HCT116 (cell line): Measurements from ENCODE around the gene FGF13. TPM values are rescaled to one million over a fixed set of nuclear protein-coding genes. Genes with fewer than 3 reads are reported as not detected.

Source experiments
- ATAC-seq: fragments of 200-7000 bp; cut with Tn5 transposase; 2 replicates; pipeline ENCODE4 v1.9.1; 2020; ENCODE audit warnings: mild to moderate bottlenecking, moderate library complexity
- BruUV-seq: library from RNA; stranded (reverse); fragments of 400-500 nt; replicated peaks from 2 replicates; lab custom pipeline; 2021; lab: Mats Ljungman, UMichigan
- CTCF ChIA-PET: fragments of 300-600 bp; sonication (Branson Sonifier 250); formaldehyde crosslinking; loops from one replicate; lab custom pipeline; 2021; ENCODE audit warnings: antibody characterized with exemption; lab: Charles Lee
- POLR2A ChIA-PET: fragments of 300-600, 350-600 bp; sonication (Branson Sonifier 250); formaldehyde crosslinking; loops from one replicate; lab custom pipeline; 2021; ENCODE audit warnings: antibody characterized with exemption; lab: Charles Lee
- RAD21 ChIA-PET, 2 experiments: fragments of 300-600 bp; sonication (Branson Sonifier 250); formaldehyde crosslinking; loops; one replicate each; lab custom pipeline; 2023; ENCODE audit warnings: low total read pairs in 2 of 2; ENCODE audit not compliant: uncharacterized antibody in 2 of 2, unreplicated experiment in 2 of 2, low non-redundant PET in 1 of 2; lab: Charles Lee
- DNase-seq: peaks from one replicate; pipeline ENCODE4 v3.0.0-alpha.2; 2010; ENCODE audit warnings: low read depth, low spot score
- H2AFZ ChIP-seq: fragments of 200-600 bp; shearing (Covaris generic), sonication (generic); 2 replicates; pipeline ENCODE4 v1.6.1; 2017; ENCODE audit warnings: low read depth, mixed run types, mixed read lengths, antibody characterized with exemption, low read length; ENCODE audit not compliant: poor library complexity, severe bottlenecking
- H3K27ac ChIP-seq: 2 replicates; pipeline ENCODE4 v1.5.1; 2012; ENCODE audit warnings: low read depth, low read length
- H3K27me3 ChIP-seq: fragments of 200-600 bp; sonication (generic); 2 replicates; pipeline ENCODE4 v1.6.1; 2016; ENCODE audit warnings: mixed run types, low read length, mixed read lengths; ENCODE audit not compliant: insufficient read depth
- H3K36me3 ChIP-seq, 2 experiments: fragments of 200-500 bp in 1 of 2; fragments of 200-600 bp in 1 of 2; sonication (Bioruptor generic) in 1 of 2; sonication (generic) in 1 of 2; 2 replicates each; pipeline versions ENCODE4 v1.5.1 to v1.6.1; 2014 to 2016; ENCODE audit warnings: low read length in 2 of 2, inconsistent platforms in 1 of 2, mixed read lengths in 1 of 2, mixed run types in 1 of 2; ENCODE audit not compliant: insufficient read depth in 2 of 2, control insufficient read depth in 1 of 2
- H3K4me1 ChIP-seq, 2 experiments: fragments of 200-600 bp in 1 of 2; sonication (generic) in 1 of 2; 2 replicates each; pipeline versions ENCODE4 v1.5.1 to v1.6.1; 2012 to 2017; ENCODE audit warnings: low read length in 2 of 2, inconsistent platforms in 1 of 2, mild to moderate bottlenecking in 1 of 2, mixed read lengths in 1 of 2, mixed run types in 1 of 2, moderate library complexity in 1 of 2; ENCODE audit not compliant: insufficient read depth in 2 of 2, control insufficient read depth in 1 of 2
- H3K4me2 ChIP-seq: fragments of 200-600 bp; sonication (generic); 2 replicates; pipeline ENCODE4 v1.6.1; 2017; ENCODE audit warnings: mixed run types, low read length, mixed read lengths
- H3K4me3 ChIP-seq, 2 experiments: fragments of 200-600 bp in 1 of 2; sonication (generic) in 1 of 2; replicated peaks in 1 of 2; 2 replicates each; pipeline ENCODE4 v1.5.1; 2011 to 2016; ENCODE audit warnings: low read length in 2 of 2, control low read depth in 1 of 2, low read depth in 1 of 2, mild to moderate bottlenecking in 1 of 2, mixed read lengths in 1 of 2, mixed run types in 1 of 2
- H3K79me2 ChIP-seq: fragments of 200-600 bp; sonication (generic); 2 replicates; pipeline ENCODE4 v1.6.1; 2017; ENCODE audit warnings: mild to moderate bottlenecking, mixed run types, low read length, moderate library complexity, mixed read lengths; ENCODE audit not compliant: insufficient read depth
- H3K9ac ChIP-seq: fragments of 200-600 bp; sonication (generic); 2 replicates; pipeline ENCODE4 v1.6.1; 2016; ENCODE audit warnings: low read length, mixed read lengths
- H3K9me2 ChIP-seq: fragments of 200-600 bp; sonication (generic), shearing (Covaris generic); 2 replicates; pipeline ENCODE4 v1.6.1; 2017; ENCODE audit warnings: mixed run types, mild to moderate bottlenecking, moderate library complexity; ENCODE audit not compliant: insufficient read depth
- H3K9me3 ChIP-seq, 2 experiments: fragments of 200-500 bp in 1 of 2; fragments of 200-600 bp in 1 of 2; sonication (Bioruptor generic) in 1 of 2; sonication (generic) in 1 of 2; 2 replicates each; pipeline ENCODE4 v1.6.1; 2014 to 2017; ENCODE audit warnings: low read length in 2 of 2, mixed read lengths in 2 of 2, inconsistent platforms in 1 of 2, low read depth in 1 of 2, mild to moderate bottlenecking in 1 of 2, mixed run types in 1 of 2, moderate library complexity in 1 of 2; ENCODE audit not compliant: control insufficient read depth in 1 of 2, insufficient read depth in 1 of 2
- H4K20me1 ChIP-seq: fragments of 200-600 bp; sonication (generic), shearing (Covaris generic); 2 replicates; pipeline ENCODE4 v1.6.1; 2017; ENCODE audit warnings: mixed run types, mild to moderate bottlenecking, moderate library complexity; ENCODE audit not compliant: insufficient read depth
- EZH2 ChIP-seq: fragments of 200-600 bp; sonication (generic); IDR thresholded peaks from 2 replicates; pipeline ENCODE4 v1.6.1; 2017; ENCODE audit warnings: antibody characterized with exemption, mixed run types
- EZH2phosphoT487 ChIP-seq: fragments of 200-600 bp; IDR thresholded peaks from 2 replicates; pipeline ENCODE4 v1.6.1; 2018; ENCODE audit warnings: antibody characterized with exemption, borderline replicate concordance
- JUND ChIP-seq: IDR thresholded peaks from 2 replicates; pipeline ENCODE4 v1.6.1; 2012
- REST ChIP-seq: IDR thresholded peaks from 2 replicates; pipeline ENCODE4 v1.6.1; 2012; ENCODE audit warnings: low read depth
- SIN3A ChIP-seq: IDR thresholded peaks from 2 replicates; pipeline ENCODE4 v1.6.1; 2012; ENCODE audit warnings: low read depth
- intact Hi-C: fragments of 100-400 bp; cut with micrococcal nuclease; formaldehyde crosslinking; loops from 2 replicates; pipeline ENCODE4 v1.10.0; 2022
- microRNA counts: library from miRNA; unstranded; fragments of <30 nt; microRNA quantifications from one replicate; lab custom pipeline; 2015
- microRNA-seq: library from miRNA; unstranded; fragments of <30 nt; microRNA quantifications from one replicate; pipeline ENCODE4, GENCODE V29; 2016; ENCODE audit warnings: borderline number of aligned reads
- total RNA-seq: library from RNA; stranded (reverse); gene quantifications from one replicate; pipeline ENCODE4 v1.2.1, GENCODE V29; 2021; ENCODE audit not compliant: unreplicated experiment
- TF ChIP-seq, protein P1 (sequence below): IDR thresholded peaks from 2 replicates; pipeline ENCODE4 v1.6.1; 2012

Gene FGF13
- total RNA-seq, 1 experiment from 2014 or later, result 0.02 TPM

DNA sequence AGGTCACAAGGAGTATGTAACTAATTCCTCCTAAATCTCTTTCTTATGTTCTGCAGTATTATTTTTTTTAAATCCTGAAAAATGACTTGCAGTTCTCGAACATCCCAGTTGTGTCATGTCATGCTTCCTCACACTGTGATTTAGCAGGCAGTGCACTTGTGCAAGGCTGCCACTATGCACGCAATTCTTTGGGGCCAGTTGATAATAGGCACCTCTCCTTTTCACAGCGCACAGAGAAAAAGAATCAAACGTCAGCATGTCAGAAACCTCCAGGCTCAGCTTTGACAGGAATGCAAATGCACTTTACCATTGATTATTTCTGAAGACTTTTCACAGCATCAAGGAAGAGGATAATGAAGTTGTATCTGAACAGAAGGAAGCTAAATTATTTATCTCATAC is 62.9 kb downstream of the FGF13 start:
- Histone ChIP-seq H3K9ac (no peak overlapping the region), H3K4me1 (no peaks in the 10 kb centered on the region), H3K27me3 (no peaks in the 10 kb centered on the region), H3K4me2 (no peak overlapping the region), H4K20me1 (no peaks in the 10 kb centered on the region), H2AFZ (no peak overlapping the region), H3K79me2 (no peaks in the 10 kb centered on the region), H3K9me3 (no peaks in the 10 kb centered on the region), H3K4me3 (no peak overlapping the region), H3K27ac (no peak overlapping the region), H3K9me2 (no peaks in the 10 kb centered on the region), H3K36me3 (no peaks in the 10 kb centered on the region)
- no peak for ATAC-seq
- intact Hi-C loops, result no loop called here
- POLR2A ChIA-PET, result no interaction called here
- no peak for DNase-seq
- RAD21 ChIA-PET, result no interaction called here
- no peak for TF ChIP-seq SIN3A
- TF ChIP-seq, protein P1, sequence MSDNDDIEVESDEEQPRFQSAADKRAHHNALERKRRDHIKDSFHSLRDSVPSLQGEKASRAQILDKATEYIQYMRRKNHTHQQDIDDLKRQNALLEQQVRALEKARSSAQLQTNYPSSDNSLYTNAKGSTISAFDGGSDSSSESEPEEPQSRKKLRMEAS, result no peak
- no peak for TF ChIP-seq EZH2
- TF ChIP-seq EZH2phosphoT487, result no peak
- BruUV-seq, result no TSS peak
- CTCF ChIA-PET, result no interaction called here

DNA sequence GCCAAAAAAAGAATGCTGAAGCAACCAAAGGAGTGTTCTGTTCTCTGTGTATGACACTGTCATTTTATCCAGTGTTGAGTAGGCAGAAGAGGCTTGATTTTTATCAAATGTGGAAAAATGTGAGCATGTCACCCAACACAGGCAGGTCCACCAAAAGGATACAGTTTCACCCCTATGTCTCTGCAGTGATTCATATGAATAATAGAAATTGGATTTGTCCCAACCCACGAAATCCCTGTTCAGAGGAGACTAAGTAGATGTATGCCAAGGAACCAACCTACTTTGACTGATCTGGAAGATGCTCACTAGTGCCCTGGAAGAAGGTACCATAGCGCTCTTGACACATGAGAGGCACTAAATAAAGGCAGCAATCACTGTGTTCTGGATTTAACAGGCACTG is 72.5 kb downstream of the FGF13 start:
- H3K27me3 ChIP-seq, result no peaks in the 10 kb centered on the region
- H3K4me2 ChIP-seq, result no peak overlapping the region
- RAD21 ChIA-PET, result no interaction called here
- H3K4me1 ChIP-seq, result no peaks in the 10 kb centered on the region
- H4K20me1 ChIP-seq, result no peaks in the 10 kb centered on the region
- no peaks in the 10 kb centered on the region for H3K36me3 ChIP-seq
- BruUV-seq, result no TSS peak
- H3K9ac ChIP-seq, result no peak overlapping the region
- no peaks in the 10 kb centered on the region for H3K79me2 ChIP-seq
- POLR2A ChIA-PET, result no interaction called here
- H3K9me3 ChIP-seq, result no peaks in the 10 kb centered on the region
- no peak overlapping the region for H3K4me3 ChIP-seq
- CTCF ChIA-PET, result no interaction called here
- DNase-seq, result no peak
- H3K27ac ChIP-seq, result no peak overlapping the region
- H3K9me2 ChIP-seq, result no peaks in the 10 kb centered on the region
- H2AFZ ChIP-seq, result no peak overlapping the region
- TF ChIP-seq JUND, result no peak
- TF ChIP-seq REST, result no peak
- TF ChIP-seq, all 23 proteins: peak for 0
- intact Hi-C loops, result no loop called here
- no peak for ATAC-seq

MicroRNA genes within 50 kb of the gene (microRNA counts, 767-probe panel; counts per million panel counts)
- not detected for microRNA hsa-miR-504 (lab: Ali Mortazavi, UCI)

Small RNA genes within 50 kb of the gene (microRNA-seq; reads per million reads assigned to microRNA genes)
- gene MIR504, result not detected
